Activated T-helper 1 cell treated with anti-CD3 and anti-CD28 coated beads, Interleukin-12 subunit alpha, Interleukin-12 subunit beta, Interleukin-2, Interleukin-4 antibody, amounts not matched to agents 30 ng/mL and 10 ng/mL and 1 ng/mL, durations not matched to agents 14 hours and 24 hours and 36 hours (primary cell): Measurements from ENCODE around the gene CASK. TPM values are rescaled to one million over a fixed set of nuclear protein-coding genes. Genes with fewer than 3 reads are reported as not detected.

Experiments used
- DNase-seq: peaks from one replicate; pipeline ENCODE4 v3.0.0; 2021; ENCODE audit warnings: low spot score
- H3K27ac Mint-ChIP-seq: one replicate; pipeline ENCODE4 v1.8.0; 2021; ENCODE audit warnings: mild to moderate bottlenecking, mixed read lengths
- H3K27me3 Mint-ChIP-seq: one replicate; pipeline ENCODE4 v1.8.0; 2022; ENCODE audit warnings: mild to moderate bottlenecking, moderate library complexity, mixed read lengths; ENCODE audit not compliant: insufficient read depth
- H3K36me3 Mint-ChIP-seq: one replicate; pipeline ENCODE4 v1.8.0; 2021; ENCODE audit warnings: low read depth, mixed read lengths
- H3K4me1 Mint-ChIP-seq: one replicate; pipeline ENCODE4 v1.8.0; 2021; ENCODE audit warnings: low read depth, mixed read lengths
- H3K4me3 Mint-ChIP-seq: one replicate; pipeline ENCODE4 v1.8.0; 2021; ENCODE audit warnings: mild to moderate bottlenecking, moderate library complexity, mixed read lengths
- H3K9me3 Mint-ChIP-seq: one replicate; pipeline ENCODE4 v1.8.0; 2021; ENCODE audit warnings: mixed read lengths
- intact Hi-C: fragments of 100-400 bp; cut with micrococcal nuclease; formaldehyde crosslinking; loops from one replicate; pipeline ENCODE4 v1.15.1; 2024
- total RNA-seq: library from RNA; stranded (reverse); gene quantifications from 2 replicates; pipeline ENCODE4 v1.2.3, GENCODE V29; 2022

Gene CASK
- total RNA-seq, 1 donor from 2014 or later: 30.5 TPM

- H3K27me3 Mint-ChIP-seq: no peaks in the 10 kb centered on the region
- H3K27ac Mint-ChIP-seq: no peak overlapping the region
- H3K4me1 Mint-ChIP-seq: peaks cover 4% of the 10 kb centered on the region
These were observed 380.3 kb downstream of the CASK start for GRCh38 chrX:41543025-41543424.

GRCh38 chrX:41542536-41542935, 380.8 kb downstream of the CASK start:
- intact Hi-C loops: no loop called here
- Mint-ChIP-seq H3K27me3 (no peaks in the 10 kb centered on the region), H3K4me1 (peaks cover 4% of the 10 kb centered on the region), H3K27ac (no peak overlapping the region), H3K4me3 (no peak overlapping the region), H3K36me3 (peaks cover 13% of the 10 kb centered on the region), H3K9me3 (no peaks in the 10 kb centered on the region)
- no peak for DNase-seq

More at GRCh38 chrX:41543025-41543424, 380.3 kb downstream of the CASK start:
- intact Hi-C loops: no loop called here
- Mint-ChIP-seq H3K4me3 (no peak overlapping the region), H3K9me3 (no peaks in the 10 kb centered on the region), H3K36me3 (peaks cover 13% of the 10 kb centered on the region)
- DNase-seq: no peak

- Mint-ChIP-seq H3K4me3 (no peak overlapping the region), H3K4me1 (peaks cover 4% of the 10 kb centered on the region), H3K27me3 (no peaks in the 10 kb centered on the region), H3K9me3 (no peaks in the 10 kb centered on the region), H3K36me3 (peaks cover 13% of the 10 kb centered on the region), H3K27ac (no peak overlapping the region)
- intact Hi-C loops: no loop called here
- DNase-seq: no peak
These were observed 381.2 kb downstream of the CASK start for GRCh38 chrX:41542135-41542534.

- peaks cover 13% of the 10 kb centered on the region for H3K36me3 Mint-ChIP-seq
- intact Hi-C loops: no loop called here
- H3K27me3 Mint-ChIP-seq: no peaks in the 10 kb centered on the region
- no peak overlapping the region for H3K4me3 Mint-ChIP-seq
- peaks cover 4% of the 10 kb centered on the region for H3K4me1 Mint-ChIP-seq
- no peaks in the 10 kb centered on the region for H3K9me3 Mint-ChIP-seq
- DNase-seq: no peak
- no peak overlapping the region for H3K27ac Mint-ChIP-seq
These were observed 382.0 kb downstream of the CASK start for GRCh38 chrX:41541386-41541785.

- H3K27ac Mint-ChIP-seq: no peak overlapping the region
- intact Hi-C loops: no loop called here
These were observed 384.6 kb downstream of the CASK start for GRCh38 chrX:41538707-41539106.

GRCh38 chrX:41530085-41530484, 393.3 kb downstream of the CASK start:
- Mint-ChIP-seq H3K9me3 (no peaks in the 10 kb centered on the region), H3K36me3 (peaks cover 34% of the 10 kb centered on the region), H3K4me1 (peaks cover 25% of the 10 kb centered on the region), H3K4me3 (no peak overlapping the region), H3K27me3 (no peaks in the 10 kb centered on the region), H3K27ac (no peak overlapping the region)
- intact Hi-C loops: no loop called here
- no peak for DNase-seq

More at GRCh38 chrX:41538707-41539106, 384.6 kb downstream of the CASK start:
- Mint-ChIP-seq H3K27me3 (no peaks in the 10 kb centered on the region), H3K4me3 (no peak overlapping the region), H3K4me1 (peaks cover 4% of the 10 kb centered on the region), H3K36me3 (peaks cover 8% of the 10 kb centered on the region), H3K9me3 (no peaks in the 10 kb centered on the region)
- no peak for DNase-seq

GRCh38 chrX:41529221-41529620, 394.1 kb downstream of the CASK start:
- H3K9me3 Mint-ChIP-seq: no peaks in the 10 kb centered on the region
- H3K4me1 Mint-ChIP-seq: peaks cover 28% of the 10 kb centered on the region
- H3K36me3 Mint-ChIP-seq: peaks cover 37% of the 10 kb centered on the region
- H3K27ac Mint-ChIP-seq: no peak overlapping the region
- no peak overlapping the region for H3K4me3 Mint-ChIP-seq
- intact Hi-C loops: no loop called here
- no peak for DNase-seq
- H3K27me3 Mint-ChIP-seq: no peaks in the 10 kb centered on the region

- H3K36me3 Mint-ChIP-seq: peaks cover 37% of the 10 kb centered on the region
- no peak for DNase-seq
- H3K27ac Mint-ChIP-seq: no peak overlapping the region
- no peaks in the 10 kb centered on the region for H3K27me3 Mint-ChIP-seq
- no peak overlapping the region for H3K4me3 Mint-ChIP-seq
- intact Hi-C loops: no loop called here
- no peaks in the 10 kb centered on the region for H3K9me3 Mint-ChIP-seq
- H3K4me1 Mint-ChIP-seq: peaks cover 28% of the 10 kb centered on the region
These were observed 394.6 kb downstream of the CASK start for GRCh38 chrX:41528784-41529183.

GRCh38 chrX:41526925-41527324, 396.4 kb downstream of the CASK start:
- Mint-ChIP-seq H3K9me3 (no peaks in the 10 kb centered on the region), H3K36me3 (peaks cover 41% of the 10 kb centered on the region), H3K27me3 (no peaks in the 10 kb centered on the region), H3K27ac (peak overlapping the region; percentile 95), H3K4me1 (peaks cover 28% of the 10 kb centered on the region), H3K4me3 (peak overlapping the region; percentile 17)
- no peak for DNase-seq
- intact Hi-C loops: loop anchor here (1.0 kb wide), 1 partner anchor 9 kb away; no protein-coding TSS in a partner anchor

- Mint-ChIP-seq H3K4me1 (peaks cover 34% of the 10 kb centered on the region), H3K27me3 (no peaks in the 10 kb centered on the region), H3K9me3 (no peaks in the 10 kb centered on the region), H3K36me3 (peaks cover 40% of the 10 kb centered on the region), H3K4me3 (no peak overlapping the region), H3K27ac (peak overlapping the region; percentile 95)
- intact Hi-C loops: loop anchor here (1.0 kb wide), 1 partner anchor 8 kb away; no protein-coding TSS in a partner anchor
- no peak for DNase-seq
These were observed 397.1 kb downstream of the CASK start for GRCh38 chrX:41526271-41526670.

GRCh38 chrX:41522671-41523070, 400.7 kb downstream of the CASK start:
- Mint-ChIP-seq H3K4me1 (peaks cover 49% of the 10 kb centered on the region), H3K9me3 (no peaks in the 10 kb centered on the region)

GRCh38 chrX:41522081-41522480, 401.3 kb downstream of the CASK start:
- no peak for DNase-seq
- Mint-ChIP-seq H3K27ac (no peak overlapping the region), H3K4me1 (peaks cover 49% of the 10 kb centered on the region), H3K4me3 (no peak overlapping the region), H3K36me3 (peaks cover 32% of the 10 kb centered on the region), H3K27me3 (no peaks in the 10 kb centered on the region), H3K9me3 (no peaks in the 10 kb centered on the region)
- intact Hi-C loops: no loop called here

More at GRCh38 chrX:41522671-41523070, 400.7 kb downstream of the CASK start:
- Mint-ChIP-seq H3K27me3 (no peaks in the 10 kb centered on the region), H3K4me3 (no peak overlapping the region), H3K27ac (no peak overlapping the region), H3K36me3 (peaks cover 32% of the 10 kb centered on the region)
- intact Hi-C loops: no loop called here
- DNase-seq: no peak

- intact Hi-C loops: loop anchor here (5.0 to 10.0 kb wide), 3 partner anchors 135 to 243 kb away; no protein-coding TSS in a partner anchor
- H3K4me1 Mint-ChIP-seq: peaks cover 48% of the 10 kb centered on the region
- H3K9me3 Mint-ChIP-seq: no peaks in the 10 kb centered on the region
- no peak for DNase-seq
- no peak overlapping the region for H3K4me3 Mint-ChIP-seq
- no peak overlapping the region for H3K27ac Mint-ChIP-seq
- no peaks in the 10 kb centered on the region for H3K27me3 Mint-ChIP-seq
- H3K36me3 Mint-ChIP-seq: peaks cover 21% of the 10 kb centered on the region
These were observed 403.9 kb downstream of the CASK start for GRCh38 chrX:41519468-41519867.

- peaks cover 55% of the 10 kb centered on the region for H3K4me1 Mint-ChIP-seq
- H3K9me3 Mint-ChIP-seq: no peaks in the 10 kb centered on the region
- DNase-seq: no peak
- H3K36me3 Mint-ChIP-seq: peaks cover 23% of the 10 kb centered on the region
- H3K27ac Mint-ChIP-seq: peak overlapping the region; percentile 67
- no peak overlapping the region for H3K4me3 Mint-ChIP-seq
- no peaks in the 10 kb centered on the region for H3K27me3 Mint-ChIP-seq
- intact Hi-C loops: loop anchor here (1.0 to 10.0 kb wide), 6 partner anchors 7 to 243 kb away; no protein-coding TSS in a partner anchor
These were observed 404.5 kb downstream of the CASK start for GRCh38 chrX:41518841-41519220.
